A673 (cell line): ENCODE results near the gene IGFALS.

ENCODE experiments used
- CTCF ChIP-seq: fragments of 300-800, 200-600 bp; sonication (generic); conservative IDR thresholded peaks from 2 replicates; pipeline ENCODE4 v1.5.1; 2017; ENCODE audit warnings: low read depth, mild to moderate bottlenecking, antibody characterized with exemption, low read length, moderate library complexity, mixed read lengths
- EZH2 ChIP-seq: fragments of 200-600 bp; sonication (generic); IDR thresholded peaks from 2 replicates; pipeline ENCODE4 v1.6.1; 2017; ENCODE audit warnings: borderline replicate concordance, low read depth, mild to moderate bottlenecking, mixed read lengths, antibody characterized with exemption, low read length; ENCODE audit not compliant: poor library complexity, severe bottlenecking

- no peak for TF ChIP-seq CTCF
- TF ChIP-seq EZH2 = no peak
Observed at GRCh38 chr16:1788095-1788707, 5.3 kb downstream of the IGFALS start.
